ENCODE data around the gene TMEM54.

- TF ChIP-seq POLR2A (IDR thresholded peaks at IDR 0.05) (no peak), CTCF (IDR thresholded peaks at IDR 0.05) (no peak)
Observed at GRCh38 chr1:32869923-32870614, 31.1 kb downstream of the TMEM54 start.

Measured in esophagus squamous epithelium (tissue), 4 donors.